Activated T-cell treated with anti-CD3 and anti-CD28 coated beads for 4 hours (primary cell): Measurements from ENCODE around the gene ZNF783.
"Not testable (repeated sequence)": the region's sequence is repeated elsewhere in the genome, so short reads cannot be mapped to it uniquely, and the experiment has no call there.

Experiments
- DNase-seq: peaks from one replicate; pipeline ENCODE4 v3.0.0-alpha.2; 2020

ZNF783 gene

GRCh38 chr7:149241696-149242095 is 20.3 kb upstream of the ZNF783 start:
- DNase-seq, result no peak

GRCh38 chr7:149245244-149245643 is 16.8 kb upstream of the ZNF783 start:
- no peak for DNase-seq

GRCh38 chr7:149245744-149246143 is 16.3 kb upstream of the ZNF783 start:
- no peak for DNase-seq

- DNase-seq, result no peak
Measured at GRCh38 chr7:149248777-149249176, 13.2 kb upstream of the ZNF783 start.

- not testable (repeated sequence) for DNase-seq
Measured at GRCh38 chr7:149250151-149250550, 11.8 kb upstream of the ZNF783 start.

- DNase-seq, result not testable (repeated sequence)
Measured at GRCh38 chr7:149251518-149251917, 10.5 kb upstream of the ZNF783 start.

- no peak for DNase-seq
Measured at GRCh38 chr7:149252378-149252777, 9.6 kb upstream of the ZNF783 start.

GRCh38 chr7:149253665-149254064 is 8.3 kb upstream of the ZNF783 start:
- DNase-seq, result no peak

GRCh38 chr7:149254181-149254858 is 7.7 kb upstream of the ZNF783 start:
- no peak for DNase-seq

GRCh38 chr7:149255174-149255573 is 6.8 kb upstream of the ZNF783 start:
- no peak for DNase-seq

GRCh38 chr7:149256568-149256967 is 5.4 kb upstream of the ZNF783 start:
- DNase-seq, result no peak

GRCh38 chr7:149257146-149257545 is 4.8 kb upstream of the ZNF783 start:
- no peak for DNase-seq

- no peak for DNase-seq
Measured at GRCh38 chr7:149261316-149261828, 624 bp upstream of the ZNF783 start.

- DNase-seq, result no peak
Measured at GRCh38 chr7:149266451-149266850, 4.5 kb downstream of the ZNF783 start.

- DNase-seq, result no peak
Measured at GRCh38 chr7:149267733-149268132, 5.7 kb downstream of the ZNF783 start.

- DNase-seq, result not testable (repeated sequence)
Measured at GRCh38 chr7:149274424-149274823, 12.4 kb downstream of the ZNF783 start.

- no peak for DNase-seq
Measured at GRCh38 chr7:149277871-149278270, 15.9 kb downstream of the ZNF783 start.

GRCh38 chr7:149278396-149278795 is 16.4 kb downstream of the ZNF783 start:
- no peak for DNase-seq

GRCh38 chr7:149279111-149279743 is 17.2 kb downstream of the ZNF783 start:
- no peak for DNase-seq

GRCh38 chr7:149280151-149280550 is 18.2 kb downstream of the ZNF783 start:
- DNase-seq, result no peak

- DNase-seq, result no peak
Measured at GRCh38 chr7:149280661-149281507, 18.9 kb downstream of the ZNF783 start.

GRCh38 chr7:149281508-149282330 is 19.7 kb downstream of the ZNF783 start:
- no peak for DNase-seq

GRCh38 chr7:149282331-149282655 is 20.3 kb downstream of the ZNF783 start:
- no peak for DNase-seq
